ENCODE measurements around the gene CLCNKA. TPM values are rescaled to one million over a fixed set of nuclear protein-coding genes. Genes with fewer than 3 reads are reported as not detected.

CLCNKA gene
- polyA plus RNA-seq, 1 donor (not counting 4 experiments of a cell fraction or from before 2014, with no cell fraction given) = not detected

GRCh38 chr1:15973772-15974171 is 48.1 kb upstream of the CLCNKA start:
- DNase-seq (ENCODE audit: low read depth, low spot score) (no peak), FAIRE-seq (no peak)
- Histone ChIP-seq H3K79me2 (ENCODE audit: control insufficient read depth, insufficient read depth, low read length) (peaks cover 48% of the 10 kb centered on the region), H3K27ac (ENCODE audit: control insufficient read depth, insufficient read depth, low read length) (no peak overlapping the region), H3K27me3 (ENCODE audit: control insufficient read depth, extremely low read depth, insufficient read depth, low read length) (no peaks in the 10 kb centered on the region), H3K4me1 (ENCODE audit: control insufficient read depth, extremely low read depth, insufficient read depth, low read length) (peaks cover 9% of the 10 kb centered on the region), H3K36me3 (ENCODE audit: control insufficient read depth in 2 of 2, extremely low read depth in 1 of 2, insufficient read depth in 2 of 2, low read length in 2 of 2) (peaks cover 11 to 16% of the 10 kb centered on the region in 2 experiments), H3K4me2 (ENCODE audit: control insufficient read depth, extremely low read depth, insufficient read depth, low read depth, low read length) (no peak overlapping the region), H3K9me1 (ENCODE audit: control insufficient read depth, extremely low read depth, insufficient read depth, low read length) (no peaks in the 10 kb centered on the region), H3K4me3 (ENCODE audit: control insufficient read depth in 2 of 3, extremely low read depth in 1 of 3, insufficient read depth in 2 of 3, low read depth in 1 of 3, low read length in 3 of 3) (no peak overlapping the region), H4K20me1 (ENCODE audit: control insufficient read depth, extremely low read depth, insufficient read depth, low read length) (no peaks in the 10 kb centered on the region), H3K9me3 (ENCODE audit: control insufficient read depth, low read depth, low read length) (no peaks in the 10 kb centered on the region), H2AFZ (ENCODE audit: control insufficient read depth, low read length) (no peak overlapping the region), H3K9ac (ENCODE audit: control insufficient read depth, extremely low read depth, insufficient read depth, low read length) (no peak overlapping the region)
- dilution Hi-C loops (cut with MboI; ENCODE audit: extremely low pct_ligation_motif_present, low sequenced_read_pairs) = no loop called here
- no peak for TF ChIP-seq EZH2 (IDR thresholded peaks at IDR 0.05; ENCODE audit: low read length)

GRCh38 chr1:15974855-15975254 is 47.0 kb upstream of the CLCNKA start:
- Histone ChIP-seq H4K20me1 (ENCODE audit: control insufficient read depth, extremely low read depth, insufficient read depth, low read length) (no peaks in the 10 kb centered on the region), H3K4me3 (ENCODE audit: control insufficient read depth in 2 of 3, extremely low read depth in 1 of 3, insufficient read depth in 2 of 3, low read depth in 1 of 3, low read length in 3 of 3) (peak overlapping the region; percentile 75 to 91 (median 81)), H3K27me3 (ENCODE audit: control insufficient read depth, extremely low read depth, insufficient read depth, low read length) (no peaks in the 10 kb centered on the region), H3K27ac (ENCODE audit: control insufficient read depth, insufficient read depth, low read length) (peak overlapping the region; percentile 74), H3K36me3 (ENCODE audit: control insufficient read depth in 2 of 2, extremely low read depth in 1 of 2, insufficient read depth in 2 of 2, low read length in 2 of 2) (peaks cover 7 to 12% of the 10 kb centered on the region in 2 experiments), H3K9me3 (ENCODE audit: control insufficient read depth, low read depth, low read length) (no peaks in the 10 kb centered on the region), H3K79me2 (ENCODE audit: control insufficient read depth, insufficient read depth, low read length) (peaks cover 39% of the 10 kb centered on the region), H3K4me1 (ENCODE audit: control insufficient read depth, extremely low read depth, insufficient read depth, low read length) (peaks cover 9% of the 10 kb centered on the region), H3K9ac (ENCODE audit: control insufficient read depth, extremely low read depth, insufficient read depth, low read length) (peak overlapping the region; percentile 79), H3K9me1 (ENCODE audit: control insufficient read depth, extremely low read depth, insufficient read depth, low read length) (no peaks in the 10 kb centered on the region), H3K4me2 (ENCODE audit: control insufficient read depth, extremely low read depth, insufficient read depth, low read depth, low read length) (peak overlapping the region; percentile 99), H2AFZ (ENCODE audit: control insufficient read depth, low read length) (no peak overlapping the region)
- DNase-seq (ENCODE audit: low read depth, low spot score) (no peak), FAIRE-seq (no peak)
- TF ChIP-seq EZH2 (IDR thresholded peaks at IDR 0.05; ENCODE audit: low read length) (no peak), CTCF (optimal IDR thresholded peaks at IDR 0.05 in 1 of 3, IDR thresholded peaks at IDR 0.05 in 1 of 3, conservative IDR thresholded peaks at IDR 0.05 in 1 of 3; ENCODE audit: extremely low read depth in 1 of 3, insufficient read depth in 2 of 3, low read length in 3 of 3) (no peak)
- dilution Hi-C loops (cut with MboI; ENCODE audit: extremely low pct_ligation_motif_present, low sequenced_read_pairs) = no loop called here

- Histone ChIP-seq H3K4me1 (ENCODE audit: control insufficient read depth, extremely low read depth, insufficient read depth, low read length) (peaks cover 9% of the 10 kb centered on the region), H3K9me3 (ENCODE audit: control insufficient read depth, low read depth, low read length) (no peaks in the 10 kb centered on the region), H3K9ac (ENCODE audit: control insufficient read depth, extremely low read depth, insufficient read depth, low read length) (peak overlapping the region; percentile 79), H2AFZ (ENCODE audit: control insufficient read depth, low read length) (no peak overlapping the region), H3K27me3 (ENCODE audit: control insufficient read depth, extremely low read depth, insufficient read depth, low read length) (no peaks in the 10 kb centered on the region), H3K27ac (ENCODE audit: control insufficient read depth, insufficient read depth, low read length) (peak overlapping the region; percentile 74), H3K36me3 (ENCODE audit: control insufficient read depth in 2 of 2, extremely low read depth in 1 of 2, insufficient read depth in 2 of 2, low read length in 2 of 2) (peaks cover 7 to 11% of the 10 kb centered on the region in 2 experiments), H4K20me1 (ENCODE audit: control insufficient read depth, extremely low read depth, insufficient read depth, low read length) (no peaks in the 10 kb centered on the region), H3K79me2 (ENCODE audit: control insufficient read depth, insufficient read depth, low read length) (peaks cover 37% of the 10 kb centered on the region), H3K4me2 (ENCODE audit: control insufficient read depth, extremely low read depth, insufficient read depth, low read depth, low read length) (peak overlapping the region; percentile 99), H3K9me1 (ENCODE audit: control insufficient read depth, extremely low read depth, insufficient read depth, low read length) (no peaks in the 10 kb centered on the region), H3K4me3 (ENCODE audit: control insufficient read depth in 2 of 3, extremely low read depth in 1 of 3, insufficient read depth in 2 of 3, low read depth in 1 of 3, low read length in 3 of 3) (peak overlapping the region; percentile 75 to 91 (median 81))
- no peak for FAIRE-seq
- TF ChIP-seq CTCF (optimal IDR thresholded peaks at IDR 0.05 in 1 of 3, IDR thresholded peaks at IDR 0.05 in 1 of 3, conservative IDR thresholded peaks at IDR 0.05 in 1 of 3; ENCODE audit: extremely low read depth in 1 of 3, insufficient read depth in 2 of 3, low read length in 3 of 3) (peak in 1 of 3 experiments; percentile 56), EZH2 (IDR thresholded peaks at IDR 0.05; ENCODE audit: low read length) (no peak)
- dilution Hi-C loops (cut with MboI; ENCODE audit: extremely low pct_ligation_motif_present, low sequenced_read_pairs) = no loop called here
- DNase-seq (ENCODE audit: low read depth, low spot score) = no peak
These were observed 46.5 kb upstream of the CLCNKA start for GRCh38 chr1:15975358-15975804.
